Hepatocyte (in vitro differentiated cells): ENCODE results near the gene MTFP1. TPM values are rescaled to one million over a fixed set of nuclear protein-coding genes. Genes with fewer than 3 reads are reported as not detected.
A peak's percentile ranks its signal among the peaks of the same experiment; 100 is the strongest.

Experiments
- DNase-seq: peaks from one replicate; pipeline ENCODE4 v3.0.0-alpha.2; 2016; ENCODE audit warnings: low spot score
- H2AFZ ChIP-seq: fragments of 200-600 bp; sonication (generic); 2 replicates; pipeline ENCODE4 v1.6.0; 2016; ENCODE audit warnings: antibody characterized with exemption, mild to moderate bottlenecking
- H3K27ac ChIP-seq: fragments of 200-600 bp; sonication (generic); 2 replicates; pipeline ENCODE4 v1.5.1; 2016; ENCODE audit warnings: mild to moderate bottlenecking
- H3K27me3 ChIP-seq: fragments of 200-600 bp; sonication (generic); 2 replicates; pipeline ENCODE4 v1.6.1; 2016
- H3K36me3 ChIP-seq: fragments of 200-600 bp; sonication (generic); replicated peaks from 2 replicates; pipeline ENCODE4 v1.5.1; 2016; ENCODE audit warnings: low read depth; ENCODE audit not compliant: insufficient read depth
- H3K4me1 ChIP-seq: fragments of 200-600 bp; sonication (generic); 2 replicates; pipeline ENCODE4 v1.5.1; 2016; ENCODE audit warnings: mild to moderate bottlenecking, moderate library complexity; ENCODE audit not compliant: insufficient read depth
- H3K4me2 ChIP-seq: fragments of 200-600 bp; sonication (generic); 2 replicates; pipeline ENCODE4 v1.6.0; 2016
- H3K4me3 ChIP-seq: fragments of 200-600 bp; sonication (generic); 2 replicates; pipeline ENCODE4 v1.5.1; 2016; ENCODE audit warnings: mild to moderate bottlenecking
- H3K79me2 ChIP-seq: fragments of 200-600 bp; sonication (generic); 2 replicates; pipeline ENCODE4 v1.6.0; 2017; ENCODE audit warnings: mild to moderate bottlenecking
- H3K9me2 ChIP-seq: fragments of 200-600 bp; sonication (generic); replicated peaks from 2 replicates; pipeline ENCODE4 v1.6.0; 2017; ENCODE audit warnings: mild to moderate bottlenecking; ENCODE audit not compliant: insufficient read depth
- H3K9me3 ChIP-seq: fragments of 200-600 bp; sonication (generic); 2 replicates; pipeline ENCODE4 v1.5.1; 2016; ENCODE audit warnings: low read depth, mild to moderate bottlenecking
- H4K20me1 ChIP-seq: fragments of 200-600 bp; sonication (generic); 2 replicates; pipeline ENCODE4 v1.6.0; 2016; ENCODE audit warnings: mild to moderate bottlenecking; ENCODE audit not compliant: insufficient read depth, poor library complexity, severe bottlenecking
- EZH2 ChIP-seq: fragments of 200-600 bp; sonication (generic); IDR thresholded peaks from 2 replicates; pipeline ENCODE4 v1.6.1; 2016; ENCODE audit warnings: antibody characterized with exemption, mild to moderate bottlenecking, borderline replicate concordance
- EZH2phosphoT487 ChIP-seq: fragments of 200-600 bp; sonication (generic); IDR thresholded peaks from one replicate; pipeline ENCODE4 v1.6.1; 2018; ENCODE audit warnings: antibody characterized with exemption, mild to moderate bottlenecking, low read depth, moderate library complexity; ENCODE audit not compliant: unreplicated experiment, severe bottlenecking
- WGBS: methylation state at CpG from one replicate; pipeline ENCODE4 v1.1.6; 2016; ENCODE audit warnings: low lambda C conversion rate; ENCODE audit errors: missing lambda C conversion rate; 5-methylcytosine and 5-hydroxymethylcytosine counted together
- polyA plus RNA-seq: library from polyadenylated mRNA; unstranded; fragments of >200 nt; fragmentation: Nextera tagmentation; extraction: Ambion mirVana; gene quantifications from 2 replicates; pipeline ENCODE4 v1.2.1, GENCODE V29; 2016
- total RNA-seq: library from RNA; depleted of rRNA; stranded (reverse); fragments of >200 nt; gene quantifications from 2 replicates; pipeline ENCODE4 v1.2.3, GENCODE V29; 2014
- TF ChIP-seq, protein P1 (sequence below): fragments of 200-600 bp; sonication (generic); IDR thresholded peaks from 2 replicates; pipeline ENCODE4 v1.5.1; 2016; ENCODE audit warnings: antibody characterized with exemption, mild to moderate bottlenecking; ENCODE audit not compliant: poor library complexity

The MTFP1 gene
- total RNA-seq (10.3 and 16.3 TPM in 2 replicates), polyA plus RNA-seq (22.3 and 24.3 TPM in 2 replicates)

GRCh38 chr22:30425616-30426387 lies at the start of gene MTFP1:
TSS of gene MTFP1 (plus strand) at chr22:30425768. CDS start at chr22:30425880, 112 bp downstream.
- DNase-seq = peak; percentile 74
- no peaks in the 10 kb centered on the region for H3K36me3 ChIP-seq
- TF ChIP-seq, protein P1, sequence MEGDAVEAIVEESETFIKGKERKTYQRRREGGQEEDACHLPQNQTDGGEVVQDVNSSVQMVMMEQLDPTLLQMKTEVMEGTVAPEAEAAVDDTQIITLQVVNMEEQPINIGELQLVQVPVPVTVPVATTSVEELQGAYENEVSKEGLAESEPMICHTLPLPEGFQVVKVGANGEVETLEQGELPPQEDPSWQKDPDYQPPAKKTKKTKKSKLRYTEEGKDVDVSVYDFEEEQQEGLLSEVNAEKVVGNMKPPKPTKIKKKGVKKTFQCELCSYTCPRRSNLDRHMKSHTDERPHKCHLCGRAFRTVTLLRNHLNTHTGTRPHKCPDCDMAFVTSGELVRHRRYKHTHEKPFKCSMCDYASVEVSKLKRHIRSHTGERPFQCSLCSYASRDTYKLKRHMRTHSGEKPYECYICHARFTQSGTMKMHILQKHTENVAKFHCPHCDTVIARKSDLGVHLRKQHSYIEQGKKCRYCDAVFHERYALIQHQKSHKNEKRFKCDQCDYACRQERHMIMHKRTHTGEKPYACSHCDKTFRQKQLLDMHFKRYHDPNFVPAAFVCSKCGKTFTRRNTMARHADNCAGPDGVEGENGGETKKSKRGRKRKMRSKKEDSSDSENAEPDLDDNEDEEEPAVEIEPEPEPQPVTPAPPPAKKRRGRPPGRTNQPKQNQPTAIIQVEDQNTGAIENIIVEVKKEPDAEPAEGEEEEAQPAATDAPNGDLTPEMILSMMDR = no peak
- TF ChIP-seq EZH2 = no peak
- TF ChIP-seq EZH2phosphoT487 = no peak
- no peaks in the 10 kb centered on the region for H4K20me1 ChIP-seq
- no peaks in the 10 kb centered on the region for H3K9me2 ChIP-seq
- no peaks in the 10 kb centered on the region for H3K27me3 ChIP-seq
- H3K4me2 ChIP-seq = peak within 1 kb of the TSS; percentile 80
- peak within 1 kb of the TSS; percentile 97 for H3K27ac ChIP-seq
- peaks cover 33% of the 10 kb centered on the region for H3K4me1 ChIP-seq
- no peaks in the 10 kb centered on the region for H3K79me2 ChIP-seq
- no peaks in the 10 kb centered on the region for H3K9me3 ChIP-seq
- peak within 1 kb of the TSS; percentile 76 for H2AFZ ChIP-seq
- peak within 1 kb of the TSS; percentile 59 for H3K4me3 ChIP-seq
- WGBS = under 1% methylated on average over 61 of the region's 61 CpGs

- WGBS = 98% methylated on average over 20 of the region's 20 CpGs
- Histone ChIP-seq H3K4me3 (no peak overlapping the region), H2AFZ (no peak overlapping the region), H3K4me1 (no peaks in the 10 kb centered on the region), H3K27me3 (no peaks in the 10 kb centered on the region), H3K36me3 (no peaks in the 10 kb centered on the region), H3K79me2 (no peaks in the 10 kb centered on the region), H3K9me3 (no peaks in the 10 kb centered on the region), H3K9me2 (no peaks in the 10 kb centered on the region), H3K4me2 (no peak overlapping the region), H3K27ac (no peak overlapping the region), H4K20me1 (no peaks in the 10 kb centered on the region)
- TF ChIP-seq, protein P1 = no peak
- TF ChIP-seq EZH2 = no peak
- DNase-seq = no peak
Observed at GRCh38 chr22:30380011-30380410, 45.6 kb upstream of the MTFP1 start.

GRCh38 chr22:30381264-30381663 lies 44.3 kb upstream of the MTFP1 start:
- Histone ChIP-seq H3K27me3 (no peaks in the 10 kb centered on the region), H3K79me2 (no peaks in the 10 kb centered on the region), H3K36me3 (no peaks in the 10 kb centered on the region), H4K20me1 (no peaks in the 10 kb centered on the region), H3K9me2 (no peaks in the 10 kb centered on the region), H3K9me3 (no peaks in the 10 kb centered on the region), H3K4me1 (peaks cover under 1% of the 10 kb centered on the region), H2AFZ (no peak overlapping the region), H3K4me2 (no peak overlapping the region), H3K27ac (no peak overlapping the region), H3K4me3 (no peak overlapping the region)
- TF ChIP-seq EZH2phosphoT487 (no peak), EZH2 (no peak)
- TF ChIP-seq, protein P1 = no peak
- DNase-seq = no peak
- 93% methylated on average over 12 of the region's 12 CpGs for WGBS
